Measurements from ENCODE around the gene ATP5IF1. TPM values are rescaled to one million over a fixed set of nuclear protein-coding genes. Genes with fewer than 3 reads are reported as not detected.

Gene ATP5IF1
- total and polyA plus RNA-seq, 2 of the 13 experiments (the other 11 are each of a cell fraction or from before 2014, with no cell fraction given) = 97.7 to 131 TPM

- FAIRE-seq = peak; percentile 57
- H3K4me2 ChIP-seq (ENCODE audit: low read depth, low read length) = peak overlapping the region; percentile 77
- H4K20me1 ChIP-seq (ENCODE audit: insufficient read depth, low read length) = no peaks in the 10 kb centered on the region
- WGBS (ENCODE audit: low lambda C conversion rate) = 2% methylated on average over 11 of the region's 11 CpGs
- BruUV-seq (replicated peaks) = TSS peak; percentile 88
- DNase-seq (ENCODE audit: low spot score) = peak; percentile 78
- H2AFZ ChIP-seq (ENCODE audit: low read length) = no peak overlapping the region
- H3K36me3 ChIP-seq (replicated peaks in 1 of 2; ENCODE audit: control insufficient read depth in 1 of 2, insufficient read depth in 2 of 2, low read length in 2 of 2) = 0 out of 5 replicates have a peak, but pooled peaks cover 1 to 2% of the 10 kb centered on the region in 2 experiments
- no peaks in the 10 kb centered on the region for H3K27me3 ChIP-seq (ENCODE audit: control insufficient read depth in 1 of 2, insufficient read depth in 2 of 2, low read length in 2 of 2)
- H3K9ac ChIP-seq (ENCODE audit: insufficient read depth, low read depth, low read length) = peak overlapping the region; percentile 80
- H3K79me2 ChIP-seq (ENCODE audit: insufficient read depth, low read length) = no peaks in the 10 kb centered on the region
- peak; percentile 14 for ATAC-seq
- POLR2A ChIA-PET = interaction anchor here (0.5 to 4.5 kb wide), 7 partner anchors 9 to 122 kb away, joined by 3 to 61 read pairs (median 3); partner anchors contain the start of genes ATP5IF1, MED18 and PHACTR4
- H3K4me1 ChIP-seq (ENCODE audit: insufficient read depth, low read length) = peaks cover 54% of the 10 kb centered on the region
- H3K27ac ChIP-seq (ENCODE audit: extremely low read length, insufficient read depth, low read length) = peak overlapping the region; percentile 89
- intact Hi-C loops (cut with micrococcal nuclease; ENCODE audit: unreplicated experiment) (no loop called here), in situ Hi-C loops (cut with HindIII; ENCODE audit: extremely low pct_ligation_motif_present, low pct_unique_long_range_greater_than_20kb) (loop anchor here (5.0 to 25.0 kb wide), 2 partner anchors 121 to 341 kb away; partner anchors contain the start of genes PHACTR4 and RAB42)
- no peaks in the 10 kb centered on the region for H3K9me3 ChIP-seq (ENCODE audit: low read length)
- CTCF ChIA-PET (ENCODE audit: low intra/inter-chr PET ratio, low total read pairs) = no interaction called here
- H3K4me3 ChIP-seq (replicated peaks in 1 of 3; ENCODE audit: insufficient read depth in 1 of 3, low read depth in 2 of 3, low read length in 3 of 3) = peak overlapping the region; percentile 64 to 88 (median 75)
- TF ChIP-seq CBX5 (CRISPR knock-in tag; IDR thresholded peaks at IDR 0.05; ENCODE audit: borderline replicate concordance) (no peak), ZFP36L2 (CRISPR knock-in tag; IDR thresholded peaks at IDR 0.05) (no peak), SNAPC4 (CRISPR knock-in tag; IDR thresholded peaks at IDR 0.05) (no peak), NBN (conservative IDR thresholded peaks at IDR 0.05) (no peak), RXRB (CRISPR knock-in tag; IDR thresholded peaks at IDR 0.05; ENCODE audit: borderline replicate concordance) (peak; percentile 39; the same call in 1 of the 2 replicates), ARID2 (CRISPR knock-in tag; IDR thresholded peaks at IDR 0.05; ENCODE audit: borderline replicate concordance) (peak; percentile 42; the same call in 1 of the 2 replicates), GATAD2A (CRISPR knock-in tag; IDR thresholded peaks at IDR 0.05) (peak; percentile 69), MXI1 (IDR thresholded peaks at IDR 0.05; ENCODE audit: borderline replicate concordance, low read depth, low read length) (0 out of 3 replicates have a peak, but pooled peaks have one; percentile 12), ZNF670 (CRISPR knock-in tag; IDR thresholded peaks at IDR 0.05; ENCODE audit: borderline replicate concordance) (0 out of 2 replicates have a peak, but pooled peaks have one; percentile 30), MLX (CRISPR knock-in tag; IDR thresholded peaks at IDR 0.05) (0 out of 2 replicates have a peak, but pooled peaks have one; percentile 30), NFE2 (CRISPR knock-in tag; IDR thresholded peaks at IDR 0.05) (no peak), AFF4 (CRISPR knock-in tag; IDR thresholded peaks at IDR 0.05) (no peak), MAFG (CRISPR knock-in tag; IDR thresholded peaks at IDR 0.05) (no peak), SOX13 (IDR thresholded peaks at IDR 0.05) (no peak), SOX13 (CRISPR knock-in tag; conservative IDR thresholded peaks at IDR 0.05 in 1 of 2, IDR thresholded peaks at IDR 0.05 in 1 of 2) (peak in 1 of 2 experiments; percentile 66; a peak in 2 of 4 replicates), ZNF557 (CRISPR knock-in tag; IDR thresholded peaks at IDR 0.05) (0 out of 2 replicates have a peak, but pooled peaks have one; percentile 23)
These were observed 10.5 kb downstream of the ATP5IF1 start for GRCh38 chr1:28246427-28246832.

Data from HepG2 (cell line).